Activated CD8-positive, alpha-beta memory T cell treated with anti-CD3 and anti-CD28 coated beads for 48 hours (primary cell): ENCODE data around the gene MAD1L1.
"Not testable (repeated sequence)": the region's sequence is repeated elsewhere in the genome, so short reads cannot be mapped to it uniquely, and the experiment has no call there.

Source experiments
- DNase-seq, 3 experiments: peaks; one replicate each; pipeline ENCODE4 v3.0.0-alpha.2; 2020; ENCODE audit warnings: low read depth in 2 of 3, low spot score in 2 of 3

MAD1L1 gene

GRCh38 chr7:2180081-2180480 lies 52.7 kb downstream of the MAD1L1 start:
- DNase-seq: no peak

GRCh38 chr7:2175514-2175913 lies 57.2 kb downstream of the MAD1L1 start:
- DNase-seq: no peak

- DNase-seq: no peak
These were observed 57.7 kb downstream of the MAD1L1 start for GRCh38 chr7:2175091-2175490.

GRCh38 chr7:2173189-2173827 lies 59.4 kb downstream of the MAD1L1 start:
- DNase-seq: no peak

- no peak for DNase-seq
These were observed 60.2 kb downstream of the MAD1L1 start for GRCh38 chr7:2172311-2173188.

- DNase-seq: no peak
These were observed 60.9 kb downstream of the MAD1L1 start for GRCh38 chr7:2171855-2172254.

GRCh38 chr7:2170576-2171521 lies 61.9 kb downstream of the MAD1L1 start:
- no peak for DNase-seq

- DNase-seq: no peak
These were observed 62.7 kb downstream of the MAD1L1 start for GRCh38 chr7:2169923-2170575.

GRCh38 chr7:2168615-2169311 lies 64.0 kb downstream of the MAD1L1 start:
- DNase-seq: no peak

- DNase-seq: no peak
These were observed 66.0 kb downstream of the MAD1L1 start for GRCh38 chr7:2166625-2167280.

- DNase-seq: no peak
These were observed 66.8 kb downstream of the MAD1L1 start for GRCh38 chr7:2165610-2166594.

GRCh38 chr7:2165239-2165609 lies 67.5 kb downstream of the MAD1L1 start:
- DNase-seq: no peak

GRCh38 chr7:2164646-2165045 lies 68.1 kb downstream of the MAD1L1 start:
- DNase-seq: no peak

GRCh38 chr7:2163600-2164555 lies 68.9 kb downstream of the MAD1L1 start:
- DNase-seq: no peak

- DNase-seq: no peak
These were observed 69.8 kb downstream of the MAD1L1 start for GRCh38 chr7:2162959-2163358.

GRCh38 chr7:2162004-2162902 lies 70.5 kb downstream of the MAD1L1 start:
- DNase-seq: not testable (repeated sequence)

GRCh38 chr7:2159176-2159520 lies 73.6 kb downstream of the MAD1L1 start:
- DNase-seq: no peak
